Body of pancreas (tissue), 4 donors: ENCODE measurements around the gene HOXA1. TPM values are rescaled to one million over a fixed set of nuclear protein-coding genes. Genes with fewer than 3 reads are reported as not detected.

Experiments
- ATAC-seq: fragments of 150-250 bp; one replicate; pipeline ENCODE4 v1.9.1; 2016
- DNase-seq, 4 donors: peaks; one replicate each; pipeline ENCODE4 v3.0.0-alpha.2; 2019
- H3K27ac ChIP-seq, 4 donors: fragments of 200-600 bp; sonication (generic); 1 replicate in 3 of 4; 2 replicates in 1 of 4; pipeline versions ENCODE4 v1.5.1 to v1.6.1; 2016 to 2019; ENCODE audit warnings: mild to moderate bottlenecking in 1 of 4, mixed read lengths in 1 of 4, moderate library complexity in 1 of 4
- H3K27me3 ChIP-seq, 2 donors: fragments of 200-600 bp; sonication (generic); one replicate each; pipeline ENCODE4 v1.6.0; 2016; ENCODE audit warnings: mild to moderate bottlenecking in 1 of 2
- H3K36me3 ChIP-seq, 2 donors: fragments of 200-600 bp; sonication (generic); replicated peaks in 1 of 2; 2 replicates each; pipeline ENCODE4 v1.5.1; 2016; ENCODE audit warnings: low read depth in 2 of 2; ENCODE audit not compliant: insufficient read depth in 1 of 2
- H3K4me1 ChIP-seq: fragments of 200-600 bp; sonication (generic); one replicate; pipeline ENCODE4 v1.6.0; 2016
- H3K4me3 ChIP-seq, 2 donors: fragments of 200-600 bp; sonication (generic); 1 replicate in 1 of 2; 2 replicates in 1 of 2; pipeline ENCODE4 v1.5.1; 2016 to 2019
- H3K9me3 ChIP-seq, 3 donors: fragments of 200-600 bp; sonication (generic); 1 replicate in 2 of 3; 2 replicates in 1 of 3; pipeline ENCODE4 v1.5.1; 2016
- CTCF ChIP-seq, 7 experiments: fragments of 450-650 bp in 4 of 7; fragments of 200-600 bp in 3 of 7; sonication (generic) in 3 of 7; IDR thresholded peaks; one replicate each; pipeline ENCODE4 v1.5.1; 2016 to 2019; ENCODE audit warnings: antibody characterized with exemption in 7 of 7
- POLR2A ChIP-seq, 3 donors: fragments of 450-650 bp; IDR thresholded peaks; one replicate each; pipeline ENCODE4 v1.6.1; 2016; ENCODE audit warnings: antibody characterized with exemption in 3 of 3, mild to moderate bottlenecking in 2 of 3
- WGBS, 2 donors: methylation state at CpG; one replicate each; pipeline ENCODE4 v1.1.5; 2017; 5-methylcytosine and 5-hydroxymethylcytosine counted together
- intact Hi-C: fragments of 100-400 bp; cut with DNase I; formaldehyde crosslinking; loops from one replicate; pipeline ENCODE4 v1.15.1; 2023
- total RNA-seq, 2 donors: library from RNA; depleted of rRNA; stranded (reverse); fragments of >200 nt; gene quantifications; one replicate each; pipeline ENCODE4 v1.1.0, GENCODE V29; 2016

Gene HOXA1
- total RNA-seq, 2 donors from 2014 or later, result not detected

GRCh38 chr7:27064661-27065060, 31.1 kb downstream of the HOXA1 start:
- Histone ChIP-seq H3K27ac (no peak overlapping the region), H3K4me3 (no peak overlapping the region), H3K9me3 (no peaks in the 10 kb centered on the region), H3K4me1 (no peaks in the 10 kb centered on the region), H3K36me3 (no peaks in the 10 kb centered on the region), H3K27me3 (no peaks in the 10 kb centered on the region)
- DNase-seq (no peak), ATAC-seq (no peak)
- TF ChIP-seq POLR2A (IDR thresholded peaks at IDR 0.05) (no peak), CTCF (IDR thresholded peaks at IDR 0.05) (no peak)
- intact Hi-C loops, result no loop called here
- WGBS, 2 donors, result 78 to 82% methylated on average over 2 of the region's 2 CpGs

- H3K4me3 ChIP-seq, result no peak overlapping the region
- intact Hi-C loops, result no loop called here
- H3K4me1 ChIP-seq, result no peaks in the 10 kb centered on the region
- no peaks in the 10 kb centered on the region for H3K27me3 ChIP-seq
- ATAC-seq (no peak), DNase-seq (no peak)
- 25 to 31% methylated on average over 2 of the region's 2 CpGs for WGBS, 2 donors
- no peaks in the 10 kb centered on the region for H3K9me3 ChIP-seq
- H3K27ac ChIP-seq, result no peak overlapping the region
- no peaks in the 10 kb centered on the region for H3K36me3 ChIP-seq
- TF ChIP-seq POLR2A (IDR thresholded peaks at IDR 0.05), result no peak
Measured at GRCh38 chr7:27064159-27064558, 31.6 kb downstream of the HOXA1 start.

GRCh38 chr7:27062946-27063345, 32.9 kb downstream of the HOXA1 start:
- intact Hi-C loops, result no loop called here
- no peak for ATAC-seq
- no peaks in the 10 kb centered on the region for H3K4me1 ChIP-seq
- no peaks in the 10 kb centered on the region for H3K27me3 ChIP-seq
- DNase-seq, result no peak
- no peaks in the 10 kb centered on the region for H3K36me3 ChIP-seq
- no peaks in the 10 kb centered on the region for H3K9me3 ChIP-seq
- TF ChIP-seq CTCF (IDR thresholded peaks at IDR 0.05), result no peak
- TF ChIP-seq POLR2A (IDR thresholded peaks at IDR 0.05), result no peak
- H3K4me3 ChIP-seq, result no peak overlapping the region
- H3K27ac ChIP-seq, result no peak overlapping the region
- WGBS, 2 donors, result 80 to 86% methylated on average over 4 of the region's 4 CpGs

GRCh38 chr7:27053153-27053552, 42.6 kb downstream of the HOXA1 start:
- no peaks in the 10 kb centered on the region for H3K36me3 ChIP-seq
- H3K9me3 ChIP-seq, result no peaks in the 10 kb centered on the region
- H3K4me3 ChIP-seq, result no peak overlapping the region
- WGBS, 2 donors, result 53 to 63% methylated on average over 3 of the region's 3 CpGs
- no peaks in the 10 kb centered on the region for H3K4me1 ChIP-seq
- no peak for TF ChIP-seq POLR2A (IDR thresholded peaks at IDR 0.05)
- no peak for TF ChIP-seq CTCF (IDR thresholded peaks at IDR 0.05)
- no peak overlapping the region for H3K27ac ChIP-seq
- no peak for DNase-seq
- no peaks in the 10 kb centered on the region for H3K27me3 ChIP-seq
- ATAC-seq, result no peak
- intact Hi-C loops, result no loop called here

DNA sequence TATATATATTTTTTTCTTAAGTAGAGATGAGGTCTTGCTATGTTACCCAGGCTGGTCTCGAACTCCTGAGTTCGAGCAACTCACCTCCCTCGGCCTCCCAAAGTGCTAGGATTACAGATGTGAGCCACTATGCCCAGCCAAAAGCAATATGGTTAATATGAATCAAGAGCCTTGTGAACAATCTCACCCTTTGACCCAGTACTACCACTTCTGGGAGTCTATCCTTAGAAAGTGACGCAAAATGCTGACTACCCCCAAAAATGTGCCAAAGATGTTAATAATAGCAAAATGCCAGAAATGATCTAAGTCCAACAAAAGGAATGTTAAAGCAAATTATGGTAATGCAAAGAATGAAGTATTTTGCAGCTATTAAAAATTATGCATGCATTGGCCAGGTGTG, 44.3 kb downstream of the HOXA1 start:
- Histone ChIP-seq H3K9me3 (no peaks in the 10 kb centered on the region), H3K36me3 (no peaks in the 10 kb centered on the region), H3K4me3 (no peak overlapping the region), H3K27me3 (no peaks in the 10 kb centered on the region), H3K4me1 (no peaks in the 10 kb centered on the region), H3K27ac (no peak overlapping the region)
- intact Hi-C loops, result no loop called here
- WGBS, 2 donors, result 76 to 91% methylated on average over 4 of the region's 4 CpGs
- TF ChIP-seq POLR2A (IDR thresholded peaks at IDR 0.05) (no peak), CTCF (IDR thresholded peaks at IDR 0.05) (no peak)
- ATAC-seq (no peak), DNase-seq (no peak)
